ENCODE data around the gene GUK1.

DNA sequence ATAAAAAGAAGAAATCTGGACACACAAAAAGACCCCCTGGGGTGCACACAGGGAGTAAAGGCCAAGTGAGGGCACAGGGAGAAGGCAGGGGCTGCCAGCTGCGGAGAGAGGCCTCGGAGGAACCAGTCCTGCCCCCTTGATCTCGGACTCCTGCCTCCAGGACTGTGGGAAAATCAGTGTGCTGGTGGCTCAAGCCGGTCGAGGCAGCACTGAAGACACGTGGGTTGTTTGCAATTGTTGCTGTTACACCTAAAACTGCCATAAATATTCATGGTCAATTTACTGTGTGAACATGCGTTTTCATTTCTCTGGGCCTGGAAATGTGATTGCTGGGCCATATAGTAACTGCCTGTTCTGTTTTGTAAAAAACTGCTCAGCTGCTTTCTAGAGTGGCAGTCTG, 44.1 kb downstream of the GUK1 start:
- TF ChIP-seq CTCF (conservative IDR thresholded peaks at IDR 0.05; ENCODE audit: low read depth, low read length), result no peak
- TF ChIP-seq EZH2 (IDR thresholded peaks at IDR 0.05; ENCODE audit: low read length, unreplicated experiment), result no peak
- no peak for TF ChIP-seq EZH2phosphoT487 (IDR thresholded peaks at IDR 0.05; ENCODE audit: borderline replicate concordance, low read length)

Data from PC-3 (cell line).